ENCODE results near the gene RNF40. TPM values are rescaled to one million over a fixed set of nuclear protein-coding genes. Genes with fewer than 3 reads are reported as not detected.

The RNF40 gene
- total RNA-seq, 1 donor from 2014 or later, result 182 TPM

DNA sequence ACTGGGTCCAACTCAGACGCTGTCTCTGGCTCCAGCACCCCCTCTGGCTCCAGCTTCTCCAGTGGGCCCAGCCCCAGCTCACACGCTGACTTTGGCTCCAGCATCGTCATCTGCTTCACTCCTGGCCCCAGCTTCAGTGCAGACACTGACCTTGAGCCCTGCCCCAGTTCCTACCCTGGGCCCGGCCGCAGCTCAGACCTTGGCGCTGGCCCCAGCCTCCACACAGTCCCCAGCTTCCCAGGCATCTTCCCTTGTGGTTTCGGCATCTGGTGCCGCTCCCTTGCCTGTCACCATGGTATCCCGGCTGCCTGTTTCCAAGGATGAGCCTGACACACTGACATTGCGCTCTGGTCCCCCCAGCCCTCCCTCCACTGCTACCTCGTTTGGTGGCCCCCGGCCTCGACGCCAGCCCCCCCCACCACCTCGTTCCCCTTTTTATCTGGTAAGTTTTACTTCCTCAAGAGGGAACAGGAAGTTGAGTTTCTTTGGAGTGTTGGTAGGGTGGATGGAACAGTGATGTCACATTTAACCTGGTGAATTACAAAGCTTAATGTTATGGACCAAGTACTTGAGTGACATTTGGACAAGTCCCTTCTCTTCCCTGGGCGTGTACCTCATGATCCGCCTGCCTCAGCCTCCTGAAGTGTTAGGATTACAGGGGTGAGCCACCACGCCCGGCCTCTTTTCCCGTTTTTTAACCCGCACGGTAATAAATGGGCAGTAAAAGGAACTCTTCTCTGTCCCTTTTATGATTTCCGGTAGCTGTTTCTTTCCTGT lies 37.3 kb upstream of the RNF40 start:
- DNase-seq, result no peak
- H3K36me3 Mint-ChIP-seq (ENCODE audit: unreplicated experiment), result peaks cover 17% of the 10 kb centered on the region
- H3K27me3 Mint-ChIP-seq (ENCODE audit: unreplicated experiment), result peaks cover 16% of the 10 kb centered on the region
- H3K4me1 Mint-ChIP-seq (ENCODE audit: low read depth, unreplicated experiment), result no peaks in the 10 kb centered on the region
- H3K4me3 Mint-ChIP-seq (ENCODE audit: unreplicated experiment), result no peak overlapping the region
- TF ChIP-seq, protein P1, sequence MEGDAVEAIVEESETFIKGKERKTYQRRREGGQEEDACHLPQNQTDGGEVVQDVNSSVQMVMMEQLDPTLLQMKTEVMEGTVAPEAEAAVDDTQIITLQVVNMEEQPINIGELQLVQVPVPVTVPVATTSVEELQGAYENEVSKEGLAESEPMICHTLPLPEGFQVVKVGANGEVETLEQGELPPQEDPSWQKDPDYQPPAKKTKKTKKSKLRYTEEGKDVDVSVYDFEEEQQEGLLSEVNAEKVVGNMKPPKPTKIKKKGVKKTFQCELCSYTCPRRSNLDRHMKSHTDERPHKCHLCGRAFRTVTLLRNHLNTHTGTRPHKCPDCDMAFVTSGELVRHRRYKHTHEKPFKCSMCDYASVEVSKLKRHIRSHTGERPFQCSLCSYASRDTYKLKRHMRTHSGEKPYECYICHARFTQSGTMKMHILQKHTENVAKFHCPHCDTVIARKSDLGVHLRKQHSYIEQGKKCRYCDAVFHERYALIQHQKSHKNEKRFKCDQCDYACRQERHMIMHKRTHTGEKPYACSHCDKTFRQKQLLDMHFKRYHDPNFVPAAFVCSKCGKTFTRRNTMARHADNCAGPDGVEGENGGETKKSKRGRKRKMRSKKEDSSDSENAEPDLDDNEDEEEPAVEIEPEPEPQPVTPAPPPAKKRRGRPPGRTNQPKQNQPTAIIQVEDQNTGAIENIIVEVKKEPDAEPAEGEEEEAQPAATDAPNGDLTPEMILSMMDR (IDR thresholded peaks at IDR 0.05; ENCODE audit: partially characterized antibody, unreplicated experiment), result no peak
- H3K27ac Mint-ChIP-seq (ENCODE audit: unreplicated experiment), result no peak overlapping the region
- peaks cover 9% of the 10 kb centered on the region for H3K9me3 Mint-ChIP-seq (ENCODE audit: unreplicated experiment)

DNA sequence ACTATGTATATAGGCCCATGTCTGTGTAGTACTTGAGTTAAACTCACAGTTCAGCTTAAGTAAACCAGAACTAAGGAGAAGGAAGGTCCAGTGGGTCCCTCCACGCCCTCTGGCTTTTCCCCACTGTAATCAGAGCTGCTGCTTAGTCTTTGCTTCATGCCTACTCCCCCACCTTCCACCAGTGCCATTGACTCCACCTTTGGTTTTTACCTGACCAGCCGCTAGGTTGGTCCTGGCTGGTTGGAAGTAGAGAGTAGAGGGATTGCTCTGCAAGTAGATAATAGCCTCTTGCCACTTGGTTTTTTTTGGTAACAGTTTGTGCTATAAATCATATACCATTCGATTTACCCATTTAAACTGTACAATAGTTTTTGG lies 36.7 kb upstream of the RNF40 start:
- Mint-ChIP-seq H3K4me1 (ENCODE audit: low read depth, unreplicated experiment) (no peaks in the 10 kb centered on the region), H3K4me3 (ENCODE audit: unreplicated experiment) (no peak overlapping the region), H3K27me3 (ENCODE audit: unreplicated experiment) (peaks cover 12% of the 10 kb centered on the region), H3K36me3 (ENCODE audit: unreplicated experiment) (peaks cover 17% of the 10 kb centered on the region), H3K27ac (ENCODE audit: unreplicated experiment) (no peak overlapping the region), H3K9me3 (ENCODE audit: unreplicated experiment) (peaks cover 9% of the 10 kb centered on the region)
- TF ChIP-seq, protein P1 (IDR thresholded peaks at IDR 0.05; ENCODE audit: partially characterized antibody, unreplicated experiment), result no peak
- no peak for DNase-seq

DNA sequence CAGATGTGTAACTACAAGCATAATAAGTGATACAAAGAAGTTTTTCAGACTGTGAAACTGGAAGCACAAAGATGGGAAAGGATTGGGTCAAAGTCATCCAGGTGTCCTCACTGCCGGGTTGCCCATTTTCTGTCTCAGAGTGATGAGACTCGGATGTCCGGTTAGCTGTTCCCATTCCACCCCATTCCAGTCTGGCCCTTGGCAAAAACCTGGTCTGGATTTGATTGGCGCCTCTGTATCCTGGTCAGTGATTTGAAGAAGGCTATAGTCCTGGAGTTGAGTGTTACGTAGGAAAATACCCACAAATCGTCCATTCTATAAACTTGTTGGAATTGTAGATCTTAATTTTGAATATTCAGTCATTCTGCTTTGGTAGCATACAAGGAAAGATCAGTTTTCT lies 33.8 kb upstream of the RNF40 start:
- no peak overlapping the region for H3K4me3 Mint-ChIP-seq (ENCODE audit: unreplicated experiment)
- H3K9me3 Mint-ChIP-seq (ENCODE audit: unreplicated experiment), result peaks cover 8% of the 10 kb centered on the region
- no peak overlapping the region for H3K27ac Mint-ChIP-seq (ENCODE audit: unreplicated experiment)
- no peaks in the 10 kb centered on the region for H3K4me1 Mint-ChIP-seq (ENCODE audit: low read depth, unreplicated experiment)
- peaks cover 11% of the 10 kb centered on the region for H3K36me3 Mint-ChIP-seq (ENCODE audit: unreplicated experiment)
- TF ChIP-seq, protein P1 (IDR thresholded peaks at IDR 0.05; ENCODE audit: partially characterized antibody, unreplicated experiment), result no peak
- H3K27me3 Mint-ChIP-seq (ENCODE audit: unreplicated experiment), result peaks cover 10% of the 10 kb centered on the region
- DNase-seq, result no peak

DNA sequence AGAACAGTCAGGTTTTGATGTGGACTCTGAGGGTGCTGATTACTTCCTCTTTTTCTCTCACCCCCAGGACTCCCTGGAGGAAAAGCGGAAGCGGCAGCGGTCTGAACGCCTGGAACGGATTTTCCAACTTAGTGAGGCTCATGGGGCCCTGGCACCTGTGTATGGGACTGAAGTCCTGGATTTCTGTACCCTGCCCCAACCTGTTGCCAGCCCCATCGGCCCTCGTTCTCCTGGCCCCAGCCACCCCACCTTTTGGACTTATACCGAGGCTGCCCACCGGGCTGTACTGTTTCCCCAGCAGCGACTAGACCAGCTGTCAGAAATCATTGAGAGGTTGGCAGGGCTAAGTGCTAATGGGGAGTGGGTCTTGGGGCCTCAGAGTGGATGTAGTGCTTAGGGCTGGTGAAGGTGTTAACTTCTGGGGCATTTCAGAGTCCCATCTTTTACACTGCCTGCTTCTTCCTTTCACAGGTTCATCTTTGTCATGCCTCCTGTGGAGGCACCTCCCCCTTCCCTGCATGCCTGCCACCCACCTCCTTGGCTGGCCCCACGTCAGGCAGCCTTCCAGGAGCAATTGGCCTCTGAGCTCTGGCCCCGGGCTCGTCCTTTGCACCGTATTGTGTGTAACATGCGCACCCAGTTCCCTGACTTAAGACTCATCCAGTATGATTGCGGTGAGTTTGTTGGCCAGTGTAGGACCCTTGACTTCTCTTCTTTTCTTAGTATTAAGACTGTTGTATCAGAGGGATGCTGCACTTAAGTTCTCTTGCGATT lies 33.0 kb upstream of the RNF40 start:
- Mint-ChIP-seq H3K36me3 (ENCODE audit: unreplicated experiment) (peaks cover 3% of the 10 kb centered on the region), H3K9me3 (ENCODE audit: unreplicated experiment) (peaks cover 2% of the 10 kb centered on the region), H3K27ac (ENCODE audit: unreplicated experiment) (no peak overlapping the region), H3K4me3 (ENCODE audit: unreplicated experiment) (no peak overlapping the region), H3K4me1 (ENCODE audit: low read depth, unreplicated experiment) (no peaks in the 10 kb centered on the region), H3K27me3 (ENCODE audit: unreplicated experiment) (peaks cover 2% of the 10 kb centered on the region)
- TF ChIP-seq, protein P1 (IDR thresholded peaks at IDR 0.05; ENCODE audit: partially characterized antibody, unreplicated experiment), result no peak
- DNase-seq, result no peak

DNA sequence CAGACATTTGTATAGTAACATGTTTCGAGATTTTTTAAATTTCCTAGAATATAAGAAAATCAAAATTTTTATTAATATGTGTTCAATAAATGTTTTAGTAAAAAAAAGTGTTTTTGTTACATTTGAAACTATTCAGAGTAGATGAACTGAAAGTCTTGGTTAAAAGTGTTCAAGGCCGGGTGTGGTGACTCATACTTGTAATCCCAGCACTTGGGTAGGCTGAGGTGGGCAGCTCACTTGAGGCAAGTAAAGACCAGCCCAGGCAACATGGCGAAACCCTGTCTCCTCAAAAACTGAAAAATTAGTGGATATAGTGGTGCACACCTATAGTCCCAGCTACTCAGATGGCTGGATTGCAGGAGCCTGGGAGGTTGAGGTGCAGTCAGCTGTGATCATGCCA lies 30.7 kb upstream of the RNF40 start:
- no peak overlapping the region for H3K27ac Mint-ChIP-seq (ENCODE audit: unreplicated experiment)
- no peaks in the 10 kb centered on the region for H3K36me3 Mint-ChIP-seq (ENCODE audit: unreplicated experiment)
- no peaks in the 10 kb centered on the region for H3K27me3 Mint-ChIP-seq (ENCODE audit: unreplicated experiment)
- no peaks in the 10 kb centered on the region for H3K4me1 Mint-ChIP-seq (ENCODE audit: low read depth, unreplicated experiment)
- no peak for DNase-seq
- H3K9me3 Mint-ChIP-seq (ENCODE audit: unreplicated experiment), result no peaks in the 10 kb centered on the region
- no peak overlapping the region for H3K4me3 Mint-ChIP-seq (ENCODE audit: unreplicated experiment)
- TF ChIP-seq, protein P1 (IDR thresholded peaks at IDR 0.05; ENCODE audit: partially characterized antibody, unreplicated experiment), result no peak
